HG02870 (cell line): ENCODE results near the gene MRTFA.
"Not testable (repeated sequence)": the region's sequence is repeated elsewhere in the genome, so short reads cannot be mapped to it uniquely, and the experiment has no call there.

Source experiments
- ATAC-seq: cut with Tn5 transposase; IDR thresholded peaks from one replicate; pipeline ENCODE4 v1.9.1; 2021; ENCODE audit warnings: mild to moderate bottlenecking, moderate library complexity; ENCODE audit not compliant: unreplicated experiment

MRTFA gene

GRCh38 chr22:40502919-40503318 lies 133.6 kb downstream of the MRTFA start:
- ATAC-seq = no peak

GRCh38 chr22:40500465-40500786 lies 136.1 kb downstream of the MRTFA start:
- ATAC-seq = not testable (repeated sequence)

- ATAC-seq = peak; percentile 63
Observed at GRCh38 chr22:40499209-40499623, 137.3 kb downstream of the MRTFA start.

- ATAC-seq = no peak
Observed at GRCh38 chr22:40498420-40499208, 137.9 kb downstream of the MRTFA start.

- ATAC-seq = no peak
Observed at GRCh38 chr22:40493441-40493840, 143.1 kb downstream of the MRTFA start.

GRCh38 chr22:40491990-40492631 lies 144.4 kb downstream of the MRTFA start:
- peak; percentile 89 for ATAC-seq

GRCh38 chr22:40487663-40488249 lies 148.8 kb downstream of the MRTFA start:
- ATAC-seq = no peak

GRCh38 chr22:40486962-40487602 lies 149.4 kb downstream of the MRTFA start:
- no peak for ATAC-seq

- ATAC-seq = no peak
Observed at GRCh38 chr22:40485813-40486667, 150.5 kb downstream of the MRTFA start.

- no peak for ATAC-seq
Observed at GRCh38 chr22:40484906-40485669, 151.4 kb downstream of the MRTFA start.

GRCh38 chr22:40482886-40483285 lies 153.6 kb downstream of the MRTFA start:
- ATAC-seq = no peak

GRCh38 chr22:40482391-40482790 lies 154.1 kb downstream of the MRTFA start:
- ATAC-seq = no peak

GRCh38 chr22:40480996-40481395 lies 155.5 kb downstream of the MRTFA start:
- no peak for ATAC-seq

GRCh38 chr22:40479887-40480538 lies 156.5 kb downstream of the MRTFA start:
- no peak for ATAC-seq

GRCh38 chr22:40479126-40479800 lies 157.3 kb downstream of the MRTFA start:
- ATAC-seq = no peak

GRCh38 chr22:40478338-40479125 lies 158.0 kb downstream of the MRTFA start:
- ATAC-seq = no peak

GRCh38 chr22:40477683-40478337 lies 158.7 kb downstream of the MRTFA start:
- no peak for ATAC-seq

- ATAC-seq = no peak
Observed at GRCh38 chr22:40476341-40476740, 160.2 kb downstream of the MRTFA start.
